IMR-90 (cell line): ENCODE results near the gene SDHC. TPM values are rescaled to one million over a fixed set of nuclear protein-coding genes. Genes with fewer than 3 reads are reported as not detected.

Experiments used
- ATAC-seq: fragments of 200-7000 bp; cut with Tn5 transposase; 2 replicates; pipeline ENCODE4 v1.9.1; 2020; ENCODE audit warnings: low read depth, mild to moderate bottlenecking, moderate library complexity
- BruUV-seq: library from RNA; stranded (reverse); fragments of 400-500 nt; replicated peaks from 2 replicates; lab custom pipeline; 2021; lab: Mats Ljungman, UMichigan
- CTCF ChIA-PET: fragments of 300-600 bp; formaldehyde crosslinking; extraction: SDS; loops from one replicate; lab custom pipeline; 2021; ENCODE audit warnings: antibody characterized with exemption; lab: Yijun Ruan, JAX
- POLR2A ChIA-PET: fragments of 300-600 bp; sonication (Branson Sonifier 250); formaldehyde crosslinking; loops from one replicate; lab custom pipeline; 2022; ENCODE audit warnings: antibody characterized with exemption; ENCODE audit not compliant: unreplicated experiment; lab: Charles Lee
- DNase-seq: peaks from one replicate; pipeline ENCODE4 v3.0.0; 2013
- H2AFZ ChIP-seq: replicated peaks from 2 replicates; pipeline ENCODE3; 2013; ENCODE audit warnings: low read length, mild to moderate bottlenecking; ENCODE audit not compliant: poor library complexity
- H2AK5ac ChIP-seq: 2 replicates; pipeline ENCODE4 v1.6.1; 2013; ENCODE audit warnings: low read depth, low read length, inconsistent platforms
- H2AK9ac ChIP-seq: replicated peaks from 2 replicates; pipeline ENCODE3; 2013; ENCODE audit warnings: mild to moderate bottlenecking, low read depth, low read length, moderate library complexity; ENCODE audit not compliant: poor library complexity
- H2BK120ac ChIP-seq: 2 replicates; pipeline ENCODE4 v1.6.1; 2013; ENCODE audit warnings: low read depth, low read length, inconsistent platforms
- H2BK15ac ChIP-seq: 3 replicates; pipeline ENCODE4 v1.6.1; 2013; ENCODE audit warnings: low read depth, low read length, inconsistent platforms
- H2BK20ac ChIP-seq: 2 replicates; pipeline ENCODE4 v1.6.1; 2013; ENCODE audit warnings: low read depth, mild to moderate bottlenecking, inconsistent platforms, low read length, moderate library complexity
- H2BK5ac ChIP-seq: 2 replicates; pipeline ENCODE4 v1.6.1; 2013; ENCODE audit warnings: mild to moderate bottlenecking, low read depth, low read length, inconsistent platforms; ENCODE audit not compliant: poor library complexity, severe bottlenecking
- H3K14ac ChIP-seq: replicated peaks from 2 replicates; pipeline ENCODE4 v1.6.1; 2013; ENCODE audit warnings: low read depth, low read length, inconsistent platforms
- H3K18ac ChIP-seq: 2 replicates; pipeline ENCODE4 v1.6.1; 2013; ENCODE audit warnings: low read depth, low read length, control low read depth
- H3K23ac ChIP-seq: 2 replicates; pipeline ENCODE4 v1.6.1; 2013; ENCODE audit warnings: low read depth, low read length, inconsistent platforms
- H3K27ac ChIP-seq: 2 replicates; pipeline ENCODE4 v1.5.1; 2013; ENCODE audit warnings: mild to moderate bottlenecking, control low read depth, low read length; ENCODE audit not compliant: insufficient read depth
- H3K27me3 ChIP-seq: 2 replicates; pipeline ENCODE4 v1.6.1; 2013; ENCODE audit warnings: low read length; ENCODE audit not compliant: control insufficient read depth, insufficient read depth
- H3K36me3 ChIP-seq: 2 replicates; pipeline ENCODE4 v1.6.1; 2013; ENCODE audit warnings: low read length, mixed read lengths; ENCODE audit not compliant: control insufficient read depth, insufficient read depth
- H3K4ac ChIP-seq: 2 replicates; pipeline ENCODE4 v1.6.1; 2013; ENCODE audit warnings: low read depth, low read length, inconsistent platforms
- H3K4me1 ChIP-seq: 2 replicates; pipeline ENCODE4 v1.6.1; 2013; ENCODE audit warnings: low read length, mixed read lengths; ENCODE audit not compliant: control insufficient read depth, insufficient read depth
- H3K4me2 ChIP-seq: 2 replicates; pipeline ENCODE4 v1.6.1; 2013; ENCODE audit warnings: low read depth, mild to moderate bottlenecking, control low read depth, low read length, moderate library complexity
- H3K4me3 ChIP-seq: 2 replicates; pipeline ENCODE4 v1.5.1; 2013; ENCODE audit warnings: low read depth, mild to moderate bottlenecking, control low read depth, low read length, moderate library complexity; ENCODE audit not compliant: insufficient read depth
- H3K56ac ChIP-seq: 2 replicates; pipeline ENCODE4 v1.6.1; 2013; ENCODE audit warnings: low read length, inconsistent platforms; ENCODE audit not compliant: insufficient read depth; ENCODE audit errors: extremely low read depth
- H3K79me1 ChIP-seq, 2 experiments: 2 replicates each; pipeline ENCODE4 v1.6.1; 2013; ENCODE audit warnings: low read length in 2 of 2, inconsistent platforms in 1 of 2, low read depth in 1 of 2
- H3K9ac ChIP-seq: 2 replicates; pipeline ENCODE4 v1.6.1; 2013; ENCODE audit warnings: low read depth, low read length, control low read depth
- H3K9me1 ChIP-seq: 2 replicates; pipeline ENCODE4 v1.6.1; 2013; ENCODE audit warnings: low read length, inconsistent platforms; ENCODE audit not compliant: insufficient read depth
- H3K9me3 ChIP-seq: 2 replicates; pipeline ENCODE4 v1.6.1; 2013; ENCODE audit warnings: low read length; ENCODE audit not compliant: control insufficient read depth, insufficient read depth
- H4K20me1 ChIP-seq: 2 replicates; pipeline ENCODE4 v1.6.1; 2013; ENCODE audit warnings: low read length, inconsistent platforms; ENCODE audit not compliant: insufficient read depth
- H4K5ac ChIP-seq: 2 replicates; pipeline ENCODE4 v1.6.1; 2013; ENCODE audit warnings: mild to moderate bottlenecking, low read depth, low read length, control low read depth
- H4K8ac ChIP-seq, 2 experiments: 2 replicates each; pipeline ENCODE4 v1.6.1; 2013; ENCODE audit warnings: low read depth in 2 of 2, low read length in 2 of 2, control low read depth in 1 of 2, inconsistent platforms in 1 of 2
- H4K91ac ChIP-seq: 2 replicates; pipeline ENCODE4 v1.6.1; 2013; ENCODE audit warnings: low read depth, low read length, inconsistent platforms; ENCODE audit not compliant: insufficient read depth
- BHLHE40 ChIP-seq: fragments of 150-350 bp; IDR thresholded peaks from 2 replicates; pipeline ENCODE4 v1.6.1; 2016; ENCODE audit warnings: mild to moderate bottlenecking, low read depth, low read length
- CEBPB ChIP-seq: IDR thresholded peaks from 2 replicates; pipeline ENCODE4 v1.6.1; 2012; ENCODE audit warnings: low read depth, low read length, improper control_type of control experiment
- CHD1 ChIP-seq: IDR thresholded peaks from 2 replicates; pipeline ENCODE4 v1.6.1; 2012; ENCODE audit warnings: low read depth, low read length, improper control_type of control experiment
- CTCF ChIP-seq: conservative IDR thresholded peaks from 2 replicates; pipeline ENCODE4 v1.5.1; 2012; ENCODE audit warnings: mild to moderate bottlenecking, low read depth, low read length, improper control_type of control experiment
- ELK1 ChIP-seq: fragments of 150-350 bp; IDR thresholded peaks from 2 replicates; pipeline ENCODE4 v1.6.1; 2016; ENCODE audit warnings: low read depth, mild to moderate bottlenecking, low read length, moderate library complexity, borderline replicate concordance
- FOS ChIP-seq: fragments of 150-350 bp; IDR thresholded peaks from 2 replicates; pipeline ENCODE4 v1.6.1; 2016; ENCODE audit warnings: low read depth, low read length
- MAFK ChIP-seq: IDR thresholded peaks from 2 replicates; pipeline ENCODE4 v1.6.1; 2012; ENCODE audit warnings: low read depth, low read length, improper control_type of control experiment
- MAZ ChIP-seq: IDR thresholded peaks from 2 replicates; pipeline ENCODE4 v1.6.1; 2012; ENCODE audit warnings: low read depth, mild to moderate bottlenecking, low read length, improper control_type of control experiment, moderate library complexity, borderline replicate concordance
- MXI1 ChIP-seq: IDR thresholded peaks from 2 replicates; pipeline ENCODE4 v1.6.1; 2012; ENCODE audit warnings: low read depth, mild to moderate bottlenecking, low read length, moderate library complexity, borderline replicate concordance
- NFE2L2 ChIP-seq: fragments of 150-350 bp; IDR thresholded peaks from 2 replicates; pipeline ENCODE4 v1.6.1; 2016; ENCODE audit warnings: low read depth, mild to moderate bottlenecking, low read length
- POLR2A ChIP-seq: IDR thresholded peaks from 2 replicates; pipeline ENCODE4 v1.6.1; 2012; ENCODE audit warnings: mild to moderate bottlenecking, low read depth, low read length
- RAD21 ChIP-seq: IDR thresholded peaks from 2 replicates; pipeline ENCODE4 v1.6.1; 2012; ENCODE audit warnings: low read length, improper control_type of control experiment
- RCOR1 ChIP-seq: IDR thresholded peaks from 2 replicates; pipeline ENCODE4 v1.6.1; 2012; ENCODE audit warnings: mild to moderate bottlenecking, low read length, improper control_type of control experiment; ENCODE audit not compliant: insufficient replicate concordance
- RFX5 ChIP-seq: IDR thresholded peaks from 2 replicates; pipeline ENCODE4 v1.8.0; 2012; ENCODE audit warnings: low read depth, mild to moderate bottlenecking, low read length, moderate library complexity
- SMC3 ChIP-seq: fragments of 150-350 bp; IDR thresholded peaks from 2 replicates; pipeline ENCODE4 v1.6.1; 2016; ENCODE audit warnings: low read depth, mild to moderate bottlenecking, antibody characterized with exemption, low read length, moderate library complexity
- WGBS, 2 experiments: methylation state at CpG; one replicate each; pipeline versions ENCODE4 v1.1.5 to v1.1.7; 2013; ENCODE audit warnings: missing lambda C conversion rate in 2 of 2; ENCODE audit not compliant: insufficient read length in 1 of 2; ENCODE audit errors: extremely low coverage in 2 of 2; 5-methylcytosine and 5-hydroxymethylcytosine counted together
- dilution Hi-C: fragments of 300-500 bp; cut with HindIII; formaldehyde crosslinking; loops from one replicate; pipeline ENCODE4 v1.14.3; 2018; ENCODE audit warnings: low sequenced_read_pairs; ENCODE audit not compliant: unreplicated experiment
- in situ Hi-C: fragments of 300-500 bp; cut with MboI; formaldehyde crosslinking; loops from 3 replicates; pipeline ENCODE4 v1.14.3; 2019; ENCODE audit warnings: low sequenced_read_pairs, inconsistent platforms, mixed read lengths
- intact Hi-C: fragments of 100-400 bp; cut with micrococcal nuclease; formaldehyde crosslinking; loops from 2 replicates; pipeline ENCODE4 v1.10.0; 2022
- polyA plus RNA-seq, 3 experiments: library from polyadenylated mRNA; depleted of rRNA; stranded (reverse); fragments of >200 nt; gene quantifications; 2 replicates each; pipeline ENCODE4 v1.2.3, GENCODE V29; 2012; ENCODE audit warnings: low replicate concordance in 1 of 3
- total RNA-seq: library from RNA; depleted of rRNA; stranded (reverse); fragments of >200 nt; gene quantifications from 2 replicates; pipeline ENCODE4 v1.2.3, GENCODE V29; 2012
- TF ChIP-seq, protein P1 (sequence below): fragments of 150-350 bp; IDR thresholded peaks from 2 replicates; pipeline ENCODE4 v1.6.1; 2017; ENCODE audit warnings: mild to moderate bottlenecking, antibody characterized with exemption, low read length, low read depth

SDHC gene
- total and polyA plus RNA-seq, 2 of the 4 experiments (the other 2 are of a cell fraction): 158 to 235 TPM

DNA sequence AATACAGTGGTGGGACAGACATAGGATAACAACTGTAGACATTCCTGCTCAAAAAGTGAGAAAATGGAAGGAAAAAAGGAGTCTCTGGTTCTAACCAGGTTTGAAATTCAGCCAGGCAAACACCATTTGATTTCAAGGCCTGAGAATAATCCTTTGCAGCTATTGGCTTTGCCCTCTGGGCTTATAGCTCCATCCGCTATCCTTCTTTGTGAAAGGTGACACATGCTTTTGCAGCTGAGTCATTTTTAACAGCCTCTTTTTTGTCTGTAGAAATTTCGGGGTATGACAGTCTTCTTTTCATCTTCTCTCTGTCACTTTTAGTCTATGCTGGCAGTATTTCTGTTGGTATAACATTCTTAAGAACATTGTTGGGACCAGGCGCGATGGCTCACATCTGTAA lies 16.2 kb downstream of the SDHC start:
- Histone ChIP-seq H2AK5ac (no peak overlapping the region), H3K4ac (no peak overlapping the region), H4K8ac (no peak overlapping the region), H3K27me3 (no peaks in the 10 kb centered on the region), H3K27ac (no peak overlapping the region), H4K20me1 (no peaks in the 10 kb centered on the region), H2AK9ac (no peak overlapping the region), H2BK15ac (no peak overlapping the region), H4K91ac (no peak overlapping the region), H3K56ac (no peak overlapping the region), H3K4me3 (no peak overlapping the region), H2BK120ac (no peak overlapping the region), H3K36me3 (peaks cover 35% of the 10 kb centered on the region), H2BK20ac (no peak overlapping the region), H3K9me3 (no peaks in the 10 kb centered on the region), H3K23ac (no peak overlapping the region), H3K18ac (no peak overlapping the region), H4K5ac (no peak overlapping the region), H2AFZ (no peak overlapping the region), H3K14ac (no peak overlapping the region), H3K4me2 (no peak overlapping the region), H3K4me1 (no peaks in the 10 kb centered on the region), H3K9me1 (no peaks in the 10 kb centered on the region), H3K9ac (no peak overlapping the region), H3K79me1 (peaks cover 4 to 12% of the 10 kb centered on the region in 2 experiments; a peak in 2 of 4 replicates), H2BK5ac (no peak overlapping the region)
- ChIA-PET CTCF (interaction anchor here (0.7 kb wide), 1 partner anchor 18 kb away, joined by 4 read pairs; no protein-coding TSS in a partner anchor), POLR2A (no interaction called here)
- no CpG with 5 or more reads among the region's 4 CpGs for WGBS, 2 experiments
- ATAC-seq: no peak
- TF ChIP-seq RAD21 (no peak), MXI1 (no peak), RFX5 (no peak), CHD1 (no peak), BHLHE40 (no peak), ELK1 (no peak), FOS (no peak), RCOR1 (no peak), MAZ (no peak), SMC3 (no peak), CTCF (no peak), NFE2L2 (no peak), CEBPB (no peak), MAFK (no peak), POLR2A (no peak)
- TF ChIP-seq, protein P1, sequence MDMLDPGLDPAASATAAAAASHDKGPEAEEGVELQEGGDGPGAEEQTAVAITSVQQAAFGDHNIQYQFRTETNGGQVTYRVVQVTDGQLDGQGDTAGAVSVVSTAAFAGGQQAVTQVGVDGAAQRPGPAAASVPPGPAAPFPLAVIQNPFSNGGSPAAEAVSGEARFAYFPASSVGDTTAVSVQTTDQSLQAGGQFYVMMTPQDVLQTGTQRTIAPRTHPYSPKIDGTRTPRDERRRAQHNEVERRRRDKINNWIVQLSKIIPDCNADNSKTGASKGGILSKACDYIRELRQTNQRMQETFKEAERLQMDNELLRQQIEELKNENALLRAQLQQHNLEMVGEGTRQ: no peak
- dilution Hi-C loops (no loop called here), intact Hi-C loops (no loop called here), in situ Hi-C loops (no loop called here)
- DNase-seq: no peak
- no TSS peak for BruUV-seq
